ENCODE results near the gene MYO7A.

MYO7A gene

GRCh38 chr11:77083566-77084245 is 44.3 kb upstream of the MYO7A start:
- no peak for DNase-seq (ENCODE audit: low spot score)
- in situ Hi-C loops (cut with MboI; ENCODE audit: low sequenced_read_pairs, unreplicated experiment), result no loop called here
- TF ChIP-seq CTCF (IDR thresholded peaks at IDR 0.05; ENCODE audit: borderline replicate concordance, control extremely low read depth, extremely low read depth, insufficient read depth, missing control alignments), result no peak

- no peak for TF ChIP-seq CTCF (IDR thresholded peaks at IDR 0.05; ENCODE audit: borderline replicate concordance, control extremely low read depth, extremely low read depth, insufficient read depth, missing control alignments)
- no peak for DNase-seq (ENCODE audit: low spot score)
- in situ Hi-C loops (cut with MboI; ENCODE audit: low sequenced_read_pairs, unreplicated experiment), result no loop called here
Observed at GRCh38 chr11:77084581-77085191, 43.4 kb upstream of the MYO7A start.

GRCh38 chr11:77085652-77086051 is 42.4 kb upstream of the MYO7A start:
- DNase-seq (ENCODE audit: low spot score), result no peak
- in situ Hi-C loops (cut with MboI; ENCODE audit: low sequenced_read_pairs, unreplicated experiment), result no loop called here
- no peak for TF ChIP-seq CTCF (IDR thresholded peaks at IDR 0.05; ENCODE audit: borderline replicate concordance, control extremely low read depth, extremely low read depth, insufficient read depth, missing control alignments)

- no peak for DNase-seq (ENCODE audit: low spot score)
- in situ Hi-C loops (cut with MboI; ENCODE audit: low sequenced_read_pairs, unreplicated experiment), result no loop called here
- TF ChIP-seq CTCF (IDR thresholded peaks at IDR 0.05; ENCODE audit: borderline replicate concordance, control extremely low read depth, extremely low read depth, insufficient read depth, missing control alignments), result no peak
Observed at GRCh38 chr11:77086521-77087472, 41.2 kb upstream of the MYO7A start.

- TF ChIP-seq CTCF (IDR thresholded peaks at IDR 0.05; ENCODE audit: borderline replicate concordance, control extremely low read depth, extremely low read depth, insufficient read depth, missing control alignments), result no peak
- in situ Hi-C loops (cut with MboI; ENCODE audit: low sequenced_read_pairs, unreplicated experiment), result no loop called here
- no peak for DNase-seq (ENCODE audit: low spot score)
Observed at GRCh38 chr11:77087723-77088225, 40.3 kb upstream of the MYO7A start.

GRCh38 chr11:77088236-77089003 is 39.6 kb upstream of the MYO7A start:
- DNase-seq (ENCODE audit: low spot score), result no peak
- no peak for TF ChIP-seq CTCF (IDR thresholded peaks at IDR 0.05; ENCODE audit: borderline replicate concordance, control extremely low read depth, extremely low read depth, insufficient read depth, missing control alignments)
- in situ Hi-C loops (cut with MboI; ENCODE audit: low sequenced_read_pairs, unreplicated experiment), result no loop called here
